K562 (cell line): Measurements from ENCODE around the gene CENPN. TPM values are rescaled to one million over a fixed set of nuclear protein-coding genes. Genes with fewer than 3 reads are reported as not detected.

Experiments used
- ATF6 ChIP-seq: sonication (generic); formaldehyde crosslinking; IDR thresholded peaks from 2 replicates; pipeline ENCODE4 v1.4.0; 2020; ENCODE audit warnings: mild to moderate bottlenecking, missing genetic modification reagents
- CBX2 ChIP-seq: fragments of 200-600 bp; sonication (generic); IDR thresholded peaks from one replicate; pipeline ENCODE4 v1.6.1; 2012; ENCODE audit warnings: mild to moderate bottlenecking, low read length, inconsistent platforms; ENCODE audit not compliant: insufficient read depth, poor library complexity, severe bottlenecking
- CHD4 ChIP-seq: fragments of 200-600 bp; sonication (generic); IDR thresholded peaks from 3 replicates; pipeline ENCODE4 v1.6.1; 2012; ENCODE audit warnings: low read depth, mild to moderate bottlenecking, mixed read lengths, low read length, inconsistent platforms; ENCODE audit not compliant: insufficient read depth, insufficient replicate concordance, poor library complexity, severe bottlenecking
- CREBBP ChIP-seq: IDR thresholded peaks from one replicate; pipeline ENCODE4 v1.6.1; 2012; ENCODE audit warnings: low read depth, mild to moderate bottlenecking, control low read depth, inconsistent platforms, low read length
- ELF4 ChIP-seq: fragments of 450-650 bp; formaldehyde crosslinking; IDR thresholded peaks from 2 replicates; pipeline ENCODE4 v1.4.0; 2022; ENCODE audit warnings: missing genetic modification characterization
- ETV5 ChIP-seq: sonication (generic); formaldehyde crosslinking; IDR thresholded peaks from 2 replicates; pipeline ENCODE4 v1.4.0; 2020; ENCODE audit warnings: low read depth, mild to moderate bottlenecking, missing genetic modification reagents
- FOXK1 ChIP-seq: sonication (generic); formaldehyde crosslinking; IDR thresholded peaks from 2 replicates; pipeline ENCODE4 v1.8.0; 2022; ENCODE audit warnings: missing genetic modification reagents, mild to moderate bottlenecking, borderline replicate concordance
- GATAD2A ChIP-seq: fragments of 450-650 bp; IDR thresholded peaks from 2 replicates; pipeline ENCODE4 v1.6.1; 2017
- HCFC1 ChIP-seq: IDR thresholded peaks from 2 replicates; pipeline ENCODE4 v1.6.1; 2012; ENCODE audit warnings: low read depth, low read length, improper control_type of control experiment
- LARP7 ChIP-seq: fragments of 450-650 bp; IDR thresholded peaks from 2 replicates; pipeline ENCODE4 v1.6.1; 2016
- MEF2D ChIP-seq: conservative IDR thresholded peaks from 2 replicates; pipeline ENCODE4 v1.6.1; 2016; ENCODE audit warnings: low read depth, missing genetic modification characterization, missing compliant biosample characterization
- NKRF ChIP-seq: fragments of 450-650 bp; IDR thresholded peaks from 2 replicates; pipeline ENCODE4 v1.6.1; 2016; ENCODE audit warnings: borderline replicate concordance
- NR2F6 ChIP-seq: fragments of 450-650 bp; formaldehyde crosslinking; IDR thresholded peaks from 2 replicates; pipeline ENCODE4 v1.4.0; 2020; ENCODE audit warnings: mild to moderate bottlenecking
- POLR3G ChIP-seq: IDR thresholded peaks from 2 replicates; pipeline ENCODE4 v1.6.1; 2011; ENCODE audit not compliant: insufficient read length, insufficient replicate concordance; ENCODE audit errors: extremely low read depth
- RCOR1 ChIP-seq, 2 experiments: IDR thresholded peaks; 2 replicates each; pipeline ENCODE4 v1.6.1; 2012; ENCODE audit warnings: low read depth in 2 of 2, low read length in 2 of 2, borderline replicate concordance in 1 of 2, improper control_type of control experiment in 1 of 2
- SAFB ChIP-seq: fragments of 200-400 bp; formaldehyde crosslinking; IDR thresholded peaks from 2 replicates; pipeline ENCODE4 v1.6.1; 2017; ENCODE audit warnings: low read depth, low read length, borderline replicate concordance
- SOX6 ChIP-seq: fragments of 450-650 bp; IDR thresholded peaks from 2 replicates; pipeline ENCODE4 v1.6.1; 2014; ENCODE audit warnings: mild to moderate bottlenecking
- TOE1 ChIP-seq, 2 experiments: fragments of 450-650 bp in 1 of 2; sonication (generic) in 1 of 2; formaldehyde crosslinking in 1 of 2; IDR thresholded peaks; 2 replicates each; pipeline versions ENCODE4 v1.7.1 to v1.8.0; 2016 to 2022; ENCODE audit warnings: borderline replicate concordance in 2 of 2, mild to moderate bottlenecking in 2 of 2, antibody characterized with exemption in 1 of 2, inconsistent platforms in 1 of 2, low read depth in 1 of 2, missing genetic modification reagents in 1 of 2, moderate library complexity in 1 of 2
- USF2 ChIP-seq: sonication (generic); formaldehyde crosslinking; IDR thresholded peaks from 2 replicates; pipeline ENCODE4 v1.5.0; 2020; ENCODE audit warnings: missing genetic modification reagents
- XRCC4 ChIP-seq: IDR thresholded peaks from one replicate; pipeline ENCODE4 v1.6.1; 2011; ENCODE audit not compliant: insufficient read depth, insufficient read length; ENCODE audit errors: extremely low read depth
- ZNF717 ChIP-seq: fragments of 250-450 bp; sonication (Bioruptor Pico); IDR thresholded peaks from 2 replicates; pipeline ENCODE4 v1.5.0; 2021
- polyA plus RNA-seq, 8 experiments: library from polyadenylated mRNA; depleted of rRNA in 4 of 8; stranded (reverse) in 5 of 8; unstranded in 3 of 8; fragments of >200 nt; fragmentation: Nextera tagmentation in 2 of 8; fragmentation: Illumina TruSeq in 1 of 8; extraction: Ambion mirVana in 2 of 8; extraction: Trizol in 1 of 8; gene quantifications; 2 replicates each; pipeline versions ENCODE4 v1.2.1 to v1.2.3, GENCODE V29; 2011 to 2014; ENCODE audit warnings: inconsistent platforms in 1 of 8, missing spikeins in 1 of 8
- total RNA-seq, 7 experiments: library from RNA; depleted of rRNA in 6 of 7; stranded (reverse); fragments of >200 nt in 6 of 7; fragmentation: Illumina TruSeq in 2 of 7; extraction: Trizol in 2 of 7; gene quantifications; 2 replicates each; pipeline versions ENCODE4 v1.2.1 to v1.2.3, GENCODE V29; 2011 to 2021; ENCODE audit warnings: low replicate concordance in 1 of 7
- TF ChIP-seq, protein P1 (sequence below): fragments of 450-650 bp; formaldehyde crosslinking; IDR thresholded peaks from 2 replicates; pipeline ENCODE4 v1.4.0; 2022; ENCODE audit warnings: missing genetic modification characterization

CENPN gene
- total and polyA plus RNA-seq, 9 of the 15 experiments (the other 6 are each of a cell fraction or from before 2014, with no cell fraction given): 92.3 to 384 (median 140) TPM

DNA sequence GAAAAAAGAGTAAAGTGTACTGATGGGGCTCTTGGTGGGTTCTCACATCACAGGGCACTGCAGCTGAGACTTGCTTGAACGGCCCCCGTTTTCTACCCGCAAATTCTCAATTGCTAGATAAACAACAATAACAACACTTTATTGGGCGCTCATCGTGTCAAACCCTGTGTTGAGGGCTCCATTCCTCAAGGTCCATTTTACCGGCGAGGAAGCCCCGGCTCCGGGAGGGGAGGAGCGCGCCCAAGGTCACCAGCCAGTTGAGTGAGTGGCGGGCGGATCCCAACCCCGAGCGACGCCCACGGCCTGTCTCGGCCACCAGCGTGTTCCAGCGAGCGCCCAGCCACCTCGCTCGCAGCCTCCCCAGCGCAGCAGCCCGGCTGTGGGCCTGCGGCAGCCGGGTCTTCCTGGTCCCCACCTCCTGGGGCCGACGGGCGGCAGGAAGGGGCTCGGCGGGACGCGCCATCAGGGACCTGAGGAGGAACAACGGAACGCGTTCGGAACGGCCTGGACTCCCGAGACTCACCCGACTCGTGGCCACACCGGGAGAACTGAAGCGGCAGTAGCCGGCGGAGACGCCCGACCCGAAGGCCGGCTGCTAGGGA, 702 bp upstream of the CENPN start (continued):
- TF ChIP-seq CREBBP (no peak), CHD4 (no peak), GATAD2A (no peak), MEF2D (tag) (no peak), LARP7 (no peak), FOXK1 (CRISPR knock-in tag) (peak; percentile 40; the same call in 1 of the 2 replicates), XRCC4 (no peak), USF2 (CRISPR knock-in tag) (no peak), NKRF (peak; percentile 82), TOE1 (IDR thresholded peaks at IDR 0.05; ENCODE audit: borderline replicate concordance) (no peak), TOE1 (CRISPR knock-in tag; IDR thresholded peaks at IDR 0.05; ENCODE audit: borderline replicate concordance, low read depth) (no peak), CBX2 (no peak), ETV5 (CRISPR knock-in tag) (peak; percentile 67; the same call in 1 of the 2 replicates), HCFC1 (no peak), ATF6 (CRISPR knock-in tag) (no peak), ELF4 (CRISPR knock-in tag) (no peak), RCOR1 (IDR thresholded peaks at IDR 0.05; ENCODE audit: borderline replicate concordance in 1 of 2, low read depth in 2 of 2, low read length in 2 of 2) (no peak), SAFB (0 out of 2 replicates have a peak, but pooled peaks have one; percentile 12), POLR3G (no peak), ZNF717 (no peak), SOX6 (no peak), NR2F6 (CRISPR knock-in tag) (no peak)
- TF ChIP-seq, protein P1, sequence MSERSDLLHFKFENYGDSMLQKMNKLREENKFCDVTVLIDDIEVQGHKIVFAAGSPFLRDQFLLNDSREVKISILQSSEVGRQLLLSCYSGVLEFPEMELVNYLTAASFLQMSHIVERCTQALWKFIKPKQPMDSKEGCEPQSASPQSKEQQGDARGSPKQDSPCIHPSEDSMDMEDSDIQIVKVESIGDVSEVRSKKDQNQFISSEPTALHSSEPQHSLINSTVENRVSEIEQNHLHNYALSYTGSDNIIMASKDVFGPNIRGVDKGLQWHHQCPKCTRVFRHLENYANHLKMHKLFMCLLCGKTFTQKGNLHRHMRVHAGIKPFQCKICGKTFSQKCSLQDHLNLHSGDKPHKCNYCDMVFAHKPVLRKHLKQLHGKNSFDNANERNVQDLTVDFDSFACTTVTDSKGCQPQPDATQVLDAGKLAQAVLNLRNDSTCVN: no peak
